ENCODE data around the gene RNF208. TPM values are rescaled to one million over a fixed set of nuclear protein-coding genes. Genes with fewer than 3 reads are reported as not detected.

The RNF208 gene
- total RNA-seq, 2 experiments from 2014 or later, result 3.4 to 4.4 TPM

GRCh38 chr9:137212520-137212919 is 9.5 kb downstream of the RNF208 start:
- Mint-ChIP-seq H3K4me3 (no peak overlapping the region), H3K4me1 (ENCODE audit: low read depth) (peaks cover 3% of the 10 kb centered on the region), H3K9me3 (no peaks in the 10 kb centered on the region), H3K36me3 (peaks cover 9% of the 10 kb centered on the region), H3K27me3 (no peaks in the 10 kb centered on the region), H3K27ac (no peak overlapping the region)
- DNase-seq, result no peak
- intact Hi-C loops (cut with micrococcal nuclease), result no loop called here
- ChIA-PET CTCF (no interaction called here), POLR2A (no interaction called here)

GRCh38 chr9:137211532-137211931 is 10.5 kb downstream of the RNF208 start:
- intact Hi-C loops (cut with micrococcal nuclease), result no loop called here
- Mint-ChIP-seq H3K9me3 (no peaks in the 10 kb centered on the region), H3K27me3 (no peaks in the 10 kb centered on the region), H3K27ac (no peak overlapping the region), H3K4me1 (ENCODE audit: low read depth) (peaks cover 13% of the 10 kb centered on the region), H3K4me3 (no peak overlapping the region), H3K36me3 (peaks cover 15% of the 10 kb centered on the region)
- no peak for DNase-seq
- POLR2A ChIA-PET, result no interaction called here
- CTCF ChIA-PET, result no interaction called here

DNA sequence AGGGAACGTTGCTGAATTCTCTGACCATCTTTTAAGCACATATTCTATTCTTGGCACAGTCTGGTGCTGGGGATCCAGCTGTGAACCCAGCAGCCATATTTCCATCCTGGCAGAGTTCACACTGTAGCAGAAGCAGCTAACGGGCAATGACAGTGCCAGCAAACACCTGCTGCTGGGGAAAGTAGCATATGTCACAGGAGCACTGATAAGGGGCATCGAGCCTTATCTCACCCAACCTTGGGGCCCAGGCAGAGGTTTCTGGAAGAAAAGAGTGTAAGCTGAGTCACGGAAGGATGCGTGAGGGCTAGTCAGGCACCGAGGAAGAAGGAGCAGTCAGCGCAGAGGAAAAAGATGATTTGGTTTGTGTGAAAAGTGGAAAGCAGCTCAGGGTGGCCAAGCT is 15.4 kb downstream of the RNF208 start:
- CTCF ChIA-PET, result interaction anchor here (0.9 to 1.8 kb wide), 2 partner anchors 10 to 30 kb away, joined by 3 to 4 read pairs; no protein-coding TSS in a partner anchor

GRCh38 chr9:137205126-137206069 is 16.6 kb downstream of the RNF208 start, which contains the start of the genes NDOR1 and TMEM203:
Gene NDOR1 (plus strand): TSS chr9:137205700. CDS start chr9:137205778, 78 bp downstream.
Gene TMEM203 (minus strand): TSS chr9:137205648. CDS start chr9:137205414, 234 bp downstream.
- POLR2A ChIA-PET, result interaction anchor here (0.6 to 3.1 kb wide), 9 partner anchors 11 to 119 kb away, joined by 3 to 10 read pairs (median 4); partner anchors contain the start of genes ANAPC2, MAN1B1, SSNA1 and TUBB4B
- Mint-ChIP-seq H3K9me3 (no peaks in the 10 kb centered on the region), H3K4me1 (ENCODE audit: low read depth) (peaks cover 43% of the 10 kb centered on the region), H3K27ac (peak within 1 kb of the TSS; percentile 88), H3K36me3 (peaks cover 18% of the 10 kb centered on the region), H3K4me3 (peak within 1 kb of the TSS; percentile 92), H3K27me3 (no peaks in the 10 kb centered on the region)
- intact Hi-C loops (cut with micrococcal nuclease), result loop anchor here (1.0 to 10.0 kb wide), 3 partner anchors 17 to 321 kb away; partner anchors contain the start of genes ANAPC2, SSNA1 and TRAF2
- peak; percentile 96 for DNase-seq
- CTCF ChIA-PET, result interaction anchor here (0.7 to 2.8 kb wide), 7 partner anchors 17 to 724 kb away, joined by 3 to 15 read pairs (median 8); partner anchors contain the start of genes ANAPC2, MAN1B1, RNF224 and SSNA1

More for the DNA sequence above, 15.4 kb downstream of the RNF208 start:
- intact Hi-C loops (cut with micrococcal nuclease), result loop anchor here (10.0 kb wide), 1 partner anchor 322 kb away; the partner anchor contains the start of gene TRAF2
- POLR2A ChIA-PET, result interaction anchor here (1.0 to 3.1 kb wide), 4 partner anchors 10 to 399 kb away, joined by 3 to 10 read pairs (median 4); partner anchors contain the start of genes ANAPC2 and SSNA1
- DNase-seq, result no peak
- Mint-ChIP-seq H3K36me3 (peaks cover 18% of the 10 kb centered on the region), H3K4me1 (ENCODE audit: low read depth) (peaks cover 39% of the 10 kb centered on the region), H3K27me3 (no peaks in the 10 kb centered on the region), H3K9me3 (no peaks in the 10 kb centered on the region), H3K27ac (peak overlapping the region; percentile 79), H3K4me3 (peak overlapping the region; percentile 92)

DNA sequence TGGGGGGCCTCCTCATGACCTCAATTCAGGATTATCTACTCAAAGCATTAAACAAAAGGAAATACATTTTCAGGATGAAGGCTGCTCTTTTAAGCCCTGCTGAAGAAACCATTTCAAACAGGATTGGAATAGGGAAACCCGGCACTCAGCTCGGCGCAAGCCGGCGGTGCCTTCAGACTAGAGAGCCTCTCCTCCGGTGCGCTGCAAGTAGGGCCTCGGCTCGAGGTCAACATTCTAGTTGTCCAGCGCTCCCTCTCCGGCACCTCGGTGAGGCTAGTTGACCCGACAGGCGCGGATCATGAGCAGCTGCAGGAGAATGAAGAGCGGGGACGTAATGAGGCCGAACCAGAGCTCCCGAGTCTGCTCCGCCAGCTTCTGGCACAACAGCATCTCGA is 17.3 kb downstream of the RNF208 start:
- Mint-ChIP-seq H3K4me3 (peak overlapping the region; percentile 92), H3K4me1 (ENCODE audit: low read depth) (peaks cover 43% of the 10 kb centered on the region), H3K9me3 (no peaks in the 10 kb centered on the region), H3K27ac (peak overlapping the region; percentile 88), H3K27me3 (no peaks in the 10 kb centered on the region), H3K36me3 (peaks cover 18% of the 10 kb centered on the region)
- no peak for DNase-seq
- ChIA-PET CTCF (interaction anchor here (0.7 to 2.8 kb wide), 7 partner anchors 16 to 725 kb away, joined by 3 to 15 read pairs (median 8); partner anchors contain the start of genes ANAPC2, MAN1B1, RNF224 and SSNA1), POLR2A (interaction anchor here (0.6 to 3.1 kb wide), 8 partner anchors 12 to 119 kb away, joined by 3 to 10 read pairs (median 5); partner anchors contain the start of genes ANAPC2, MAN1B1, SSNA1 and TUBB4B)
- intact Hi-C loops (cut with micrococcal nuclease), result loop anchor here (1.0 to 10.0 kb wide), 3 partner anchors 16 to 320 kb away; partner anchors contain the start of genes ANAPC2, SSNA1 and TRAF2

DNA sequence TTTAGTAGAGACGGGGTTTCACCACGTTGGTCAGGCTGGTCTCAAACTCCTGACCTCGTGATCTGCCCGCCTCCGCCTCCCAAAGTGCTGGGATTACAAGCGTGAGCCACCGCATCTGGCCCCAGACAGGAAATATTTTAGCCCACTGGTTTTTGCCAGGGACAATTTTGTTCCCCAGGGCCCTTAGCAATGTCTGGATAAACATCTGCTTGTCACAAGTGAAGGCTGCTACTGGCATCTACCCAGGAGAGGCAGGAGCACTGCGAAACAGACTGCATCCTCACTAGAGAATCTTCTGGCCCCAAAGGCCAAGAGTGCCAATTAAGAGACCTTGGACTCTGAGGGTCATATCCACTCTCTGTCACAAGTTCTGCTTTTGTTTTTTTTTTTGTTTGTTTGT is 19.1 kb downstream of the RNF208 start:
- H3K4me3 Mint-ChIP-seq, result no peak overlapping the region
- intact Hi-C loops (cut with micrococcal nuclease), result loop anchor here (10.0 kb wide), 1 partner anchor 318 kb away; the partner anchor contains the start of gene TRAF2
- H3K27me3 Mint-ChIP-seq, result no peaks in the 10 kb centered on the region

GRCh38 chr9:137201205-137201868 is 20.7 kb downstream of the RNF208 start:
- ChIA-PET CTCF (interaction anchor here (0.9 to 1.5 kb wide), 12 partner anchors 13 to 359 kb away, joined by 3 to 11 read pairs (median 3); partner anchors contain the start of genes AJM1, ANAPC2, RNF208 and SSNA1), POLR2A (interaction anchor here (0.6 to 1.9 kb wide), 10 partner anchors 12 to 211 kb away, joined by 3 to 14 read pairs (median 4); partner anchors contain the start of genes ANAPC2, CYSRT1, DPP7 and NRARP)
- intact Hi-C loops (cut with micrococcal nuclease), result loop anchor here (2.0 to 10.0 kb wide), 2 partner anchors 39 to 317 kb away; partner anchors contain the start of genes TRAF2 and TUBB4B
- DNase-seq, result no peak
- H3K36me3 Mint-ChIP-seq, result peaks cover 5% of the 10 kb centered on the region
- H3K27ac Mint-ChIP-seq, result peak overlapping the region; percentile 67
- H3K9me3 Mint-ChIP-seq, result no peaks in the 10 kb centered on the region
- H3K4me1 Mint-ChIP-seq (ENCODE audit: low read depth), result peaks cover 31% of the 10 kb centered on the region
- peak overlapping the region; percentile 82 for H3K4me3 Mint-ChIP-seq
- no peaks in the 10 kb centered on the region for H3K27me3 Mint-ChIP-seq

More for the DNA sequence above, 19.1 kb downstream of the RNF208 start:
- Mint-ChIP-seq H3K9me3 (no peaks in the 10 kb centered on the region), H3K36me3 (peaks cover 13% of the 10 kb centered on the region), H3K27ac (no peak overlapping the region), H3K4me1 (ENCODE audit: low read depth) (peaks cover 44% of the 10 kb centered on the region)
- no peak for DNase-seq
- POLR2A ChIA-PET, result no interaction called here
- CTCF ChIA-PET, result interaction anchor here (0.6 kb wide), 1 partner anchor 83 kb away, joined by 3 read pairs; no protein-coding TSS in a partner anchor

- intact Hi-C loops (cut with micrococcal nuclease), result loop anchor here (1.0 to 10.0 kb wide), 4 partner anchors 12 to 316 kb away; partner anchors contain the start of genes ANAPC2, SSNA1, TRAF2 and TUBB4B
- Mint-ChIP-seq H3K27ac (peak within 1 kb of the TSS; percentile 67), H3K4me1 (ENCODE audit: low read depth) (peaks cover 26% of the 10 kb centered on the region), H3K4me3 (peak within 1 kb of the TSS; percentile 82), H3K27me3 (no peaks in the 10 kb centered on the region), H3K36me3 (peaks cover 5% of the 10 kb centered on the region), H3K9me3 (no peaks in the 10 kb centered on the region)
- ChIA-PET CTCF (interaction anchor here (0.9 to 1.5 kb wide), 10 partner anchors 12 to 170 kb away, joined by 3 to 11 read pairs (median 3); partner anchors contain the start of genes ANAPC2, RNF208 and SSNA1), POLR2A (interaction anchor here (0.6 to 1.9 kb wide), 9 partner anchors 11 to 101 kb away, joined by 3 to 14 read pairs (median 3); partner anchors contain the start of genes ANAPC2, CYSRT1, DPP7 and NRARP)
- DNase-seq, result peak; percentile 99
These were observed 21.5 kb downstream of the RNF208 start, which contains the start of gene TPRN for GRCh38 chr9:137200311-137201204. Gene TPRN (minus strand): TSS chr9:137200741. CDS start chr9:137200711, 30 bp downstream.

GRCh38 chr9:137199411-137200121 is 22.5 kb downstream of the RNF208 start:
- no peak for DNase-seq
- ChIA-PET POLR2A (interaction anchor here (0.8 to 1.7 kb wide), 2 partner anchors 10 kb away, joined by 3 to 14 read pairs; partner anchors contain the start of genes ANAPC2 and SSNA1), CTCF (interaction anchor here (1.0 to 2.2 kb wide), 4 partner anchors 10 to 77 kb away, joined by 3 to 8 read pairs (median 4); partner anchors contain the start of gene RNF224)
- no peaks in the 10 kb centered on the region for H3K36me3 Mint-ChIP-seq
- H3K9me3 Mint-ChIP-seq, result no peaks in the 10 kb centered on the region
- H3K27ac Mint-ChIP-seq, result peak overlapping the region; percentile 42
- intact Hi-C loops (cut with micrococcal nuclease), result loop anchor here (1.0 to 10.0 kb wide), 4 partner anchors 11 to 315 kb away; partner anchors contain the start of genes ANAPC2, SSNA1, TRAF2 and TUBB4B
- H3K4me3 Mint-ChIP-seq, result peak overlapping the region; percentile 68
- peaks cover 26% of the 10 kb centered on the region for H3K4me1 Mint-ChIP-seq (ENCODE audit: low read depth)
- no peaks in the 10 kb centered on the region for H3K27me3 Mint-ChIP-seq

Data from activated CD4-positive, alpha-beta memory T cell treated with anti-CD3 and anti-CD28 coated beads for 36 hours (primary cell).